SIG-M5 treated with dmso at 0.1 percent for 504 hours (cell line): ENCODE measurements around the gene SLA2.
"Not testable (repeated sequence)": the region's sequence is repeated elsewhere in the genome, so short reads cannot be mapped to it uniquely, and the experiment has no call there.

Experiments used
- DNase-seq: peaks from one replicate; lab custom pipeline; 2025; ENCODE audit not compliant: unreplicated experiment; lab: John Stamatoyannopoulos, UW

SLA2 gene

GRCh38 chr20:36646678-36647077 is 682 bp upstream of the SLA2 start:
- DNase-seq: no peak

DNA sequence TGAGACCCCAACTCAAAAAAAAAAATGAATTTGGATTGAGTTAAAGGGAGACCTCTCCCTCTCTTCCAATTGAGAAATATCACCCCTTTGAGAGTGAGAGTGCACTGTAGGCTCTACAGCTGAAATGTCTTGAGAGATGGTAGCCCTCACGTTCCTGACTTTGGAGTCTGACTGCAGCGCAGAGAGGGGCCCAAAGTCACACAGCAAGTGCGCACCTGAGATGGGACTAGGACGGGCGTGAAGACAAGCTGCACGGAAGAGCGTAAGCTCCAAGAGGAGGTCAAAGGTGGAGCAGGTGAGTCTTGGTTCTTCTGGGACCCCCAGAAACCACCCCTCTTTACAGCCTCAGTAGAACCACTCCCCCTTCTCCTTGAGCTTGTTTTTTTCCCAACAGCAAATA is 643 bp downstream of the SLA2 start:
- no peak for DNase-seq

DNA sequence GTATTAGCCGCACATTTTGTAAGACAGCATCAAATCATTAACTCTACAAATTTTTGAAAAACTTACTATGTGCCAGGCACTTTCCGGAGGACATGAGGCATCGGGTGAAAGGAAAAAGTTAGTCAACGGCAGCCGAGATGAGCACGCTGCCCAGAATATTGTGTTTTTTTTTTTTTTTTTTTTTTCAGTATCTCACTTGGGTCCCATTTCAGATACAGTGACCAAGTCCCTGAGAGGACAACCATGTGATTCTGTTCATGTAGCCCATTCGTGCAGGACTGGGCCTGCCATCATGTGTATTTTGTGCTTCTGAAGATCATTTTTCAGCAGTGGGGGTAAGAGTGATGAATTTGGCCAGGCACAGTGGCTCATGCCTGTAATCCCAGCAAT is 1.3 kb downstream of the SLA2 start:
- DNase-seq: no peak

GRCh38 chr20:36644032-36644705 is 1.8 kb downstream of the SLA2 start:
- no peak for DNase-seq

- no peak for DNase-seq
Observed at GRCh38 chr20:36642136-36642535, 3.9 kb downstream of the SLA2 start.

GRCh38 chr20:36641506-36641843 is 4.5 kb downstream of the SLA2 start:
- no peak for DNase-seq

DNA sequence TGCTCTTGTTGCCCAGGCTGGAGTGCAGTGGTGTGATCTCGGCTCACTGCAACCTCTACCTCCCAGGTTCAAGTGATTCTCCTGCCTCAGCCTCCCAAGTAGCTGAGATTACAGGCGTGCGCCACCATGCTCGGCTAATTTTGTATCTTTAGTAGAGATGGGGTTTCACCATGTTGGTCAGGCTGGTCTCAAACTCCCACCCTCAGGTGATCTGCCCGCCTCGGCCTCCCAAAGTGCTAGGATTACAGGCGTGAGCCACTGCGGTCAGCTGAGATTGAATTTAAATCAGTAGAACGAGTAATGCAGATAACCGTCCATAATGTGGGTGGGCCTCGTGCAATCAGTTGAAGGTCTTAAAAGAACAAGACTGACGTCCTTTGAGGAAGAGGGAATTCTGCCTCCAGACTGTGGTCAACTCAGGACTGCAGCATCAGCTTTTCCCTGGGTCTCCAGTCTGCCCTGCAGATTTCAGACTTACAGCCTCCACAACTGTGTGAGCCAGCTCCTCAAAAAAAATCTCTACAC is 7.1 kb downstream of the SLA2 start:
- DNase-seq: not testable (repeated sequence)

DNA sequence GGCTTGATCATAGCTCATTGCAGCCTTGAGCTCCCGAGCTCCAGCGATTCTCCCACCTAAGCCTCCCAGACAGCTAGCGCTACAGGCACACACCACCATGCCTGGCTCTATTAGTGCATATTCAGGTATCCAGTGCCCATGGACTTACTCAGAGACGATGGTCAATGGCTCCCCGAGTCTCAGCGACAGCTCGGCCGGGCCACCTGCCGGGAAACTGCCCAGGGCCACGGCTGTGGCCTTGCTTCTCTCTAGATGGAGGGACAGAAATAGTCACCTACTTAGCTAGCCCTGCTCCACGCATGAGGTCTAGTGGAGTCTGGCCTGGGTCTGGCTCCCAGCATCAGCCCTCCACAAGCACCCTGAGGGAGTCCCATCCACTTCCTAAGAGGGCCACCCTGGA is 11.7 kb downstream of the SLA2 start:
- DNase-seq: no peak

- DNase-seq: no peak
Observed at GRCh38 chr20:36633285-36633772, 12.7 kb downstream of the SLA2 start.

DNA sequence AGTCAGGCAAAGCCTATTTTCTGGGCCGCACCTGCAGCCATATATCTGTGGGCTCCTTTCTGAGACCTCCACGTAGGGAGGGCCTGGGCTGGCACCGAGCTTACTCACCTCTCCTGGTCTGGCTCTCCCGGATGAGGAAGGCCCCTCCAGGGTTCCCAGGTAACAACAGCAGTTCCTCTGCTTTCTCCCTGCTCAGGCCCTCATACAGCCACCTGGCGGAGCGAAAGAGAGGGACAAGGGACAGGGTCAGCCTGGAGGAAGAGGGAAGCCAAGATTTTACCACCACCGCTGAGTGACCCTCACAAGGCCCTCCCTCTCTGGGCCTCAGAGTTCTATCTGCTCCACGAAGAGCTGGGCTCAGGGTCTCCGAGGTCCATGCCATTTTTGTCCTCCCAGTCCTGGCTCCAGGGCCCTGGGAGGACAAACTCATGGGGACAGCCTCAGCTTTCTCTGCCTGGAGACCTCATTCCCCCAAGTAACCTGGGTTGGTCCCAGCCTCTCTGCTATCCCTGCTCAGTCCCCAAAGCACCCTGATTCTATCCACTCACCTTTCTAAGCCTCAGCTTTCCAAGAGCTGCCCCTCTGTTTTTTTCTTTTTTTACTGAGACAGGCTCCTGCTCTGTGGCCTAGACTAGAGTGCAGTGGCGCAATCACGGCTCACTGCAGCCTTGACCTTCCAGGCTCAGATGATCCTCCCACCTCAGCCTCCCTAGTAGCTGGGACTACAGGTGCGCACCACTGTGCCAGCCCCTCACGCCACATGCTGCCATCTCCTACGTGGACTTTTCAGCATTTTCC is 13.3 kb downstream of the SLA2 start:
- no peak for DNase-seq

DNA sequence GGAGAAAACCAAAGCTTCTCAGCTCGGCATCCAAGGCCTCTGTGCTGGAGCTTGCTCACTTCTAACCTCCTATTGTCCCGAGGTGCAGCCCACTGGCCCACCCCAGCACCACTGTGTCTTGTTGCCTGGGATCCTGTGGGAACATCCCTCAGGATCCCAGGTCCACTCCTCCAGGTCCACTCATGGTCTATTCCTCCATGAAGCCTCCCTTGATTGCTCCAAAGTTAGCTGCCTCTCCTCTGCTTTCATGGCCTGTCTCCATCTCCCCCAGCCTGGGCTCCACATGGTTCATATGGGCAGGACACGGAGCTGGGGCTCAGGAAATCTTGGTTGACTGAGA is 13.9 kb downstream of the SLA2 start:
- no peak for DNase-seq

DNA sequence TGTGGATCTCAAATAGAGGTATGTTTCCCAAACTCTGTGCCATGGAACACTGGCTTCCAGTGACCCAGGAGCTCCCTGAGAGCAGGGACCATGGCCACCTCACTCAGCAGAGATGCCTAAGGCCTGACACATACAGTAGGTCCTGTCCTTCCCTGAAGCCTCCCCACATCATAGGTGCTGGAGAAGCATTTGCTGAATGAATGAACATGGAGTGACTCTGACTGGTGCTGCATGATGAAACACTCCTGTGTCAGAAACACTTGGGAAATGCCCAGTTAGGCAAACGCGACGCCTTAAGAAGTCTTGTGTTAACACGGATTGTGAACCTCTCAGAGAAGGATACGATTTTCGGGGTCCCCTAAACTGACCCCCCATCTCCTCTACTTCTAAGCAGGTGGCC is 14.3 kb downstream of the SLA2 start:
- DNase-seq: no peak

- DNase-seq: peak; percentile 31
Observed at GRCh38 chr20:36629719-36630681, 16.0 kb downstream of the SLA2 start.

DNA sequence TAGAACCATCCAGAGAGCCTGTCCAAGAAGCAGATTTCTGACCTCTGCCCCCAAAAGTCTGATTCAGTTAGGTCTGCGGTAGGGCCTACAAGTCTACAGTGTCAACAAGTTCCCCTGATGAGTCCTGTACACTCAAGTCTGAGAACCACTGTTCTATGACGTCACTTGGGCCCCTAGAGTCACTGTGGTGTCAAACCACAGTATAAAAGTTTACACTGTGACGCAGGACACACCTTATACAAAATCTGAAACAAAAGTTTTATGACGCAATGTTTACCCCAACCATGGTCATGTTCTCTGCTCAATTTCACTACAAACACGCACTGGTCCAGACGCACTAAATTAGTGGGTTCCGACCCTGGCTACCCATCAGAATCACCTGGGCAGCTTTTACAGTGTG is 17.9 kb downstream of the SLA2 start:
- no peak for DNase-seq

DNA sequence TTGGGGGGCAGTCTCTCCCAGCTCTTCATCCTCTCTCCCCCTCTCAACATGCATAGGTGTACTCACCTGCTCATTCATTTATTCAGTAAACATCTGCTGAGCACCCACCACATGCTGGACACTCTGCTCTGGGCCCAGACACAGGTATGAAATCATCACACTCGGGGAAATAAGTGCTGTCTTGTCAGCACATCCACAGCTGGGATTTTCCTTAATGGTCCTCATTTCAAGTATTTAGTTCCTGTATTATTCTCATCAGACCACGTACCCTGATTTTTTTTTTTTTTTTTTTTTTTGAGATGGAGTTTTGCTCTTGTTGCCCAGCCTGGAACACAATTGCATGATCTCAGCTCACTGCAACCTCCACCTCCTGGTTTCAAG is 21.1 kb downstream of the SLA2 start:
- no peak for DNase-seq

- no peak for DNase-seq
Observed at GRCh38 chr20:36624068-36624943, 21.7 kb downstream of the SLA2 start.

- DNase-seq: no peak
Observed at GRCh38 chr20:36623444-36623843, 22.6 kb downstream of the SLA2 start.

DNA sequence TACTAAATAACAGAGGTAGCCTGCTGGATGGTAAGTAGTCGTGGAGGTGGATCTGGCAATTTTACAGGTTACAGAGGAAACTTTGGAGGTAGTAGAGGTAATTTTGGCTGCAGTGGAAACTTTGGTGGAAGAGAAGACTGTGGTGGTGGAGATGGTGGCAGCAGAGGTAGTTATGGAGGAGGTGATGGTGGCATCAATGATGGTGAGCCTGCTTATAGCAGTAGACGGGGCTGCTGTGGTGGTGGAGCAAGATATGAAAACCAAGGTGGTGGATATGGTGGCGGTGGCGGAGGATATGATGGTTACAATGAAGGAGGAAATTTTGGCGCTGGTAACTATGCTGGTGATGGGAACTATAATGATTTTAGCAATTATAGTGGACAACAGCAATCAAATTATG is 25.1 kb downstream of the SLA2 start:
- no peak for DNase-seq

DNA sequence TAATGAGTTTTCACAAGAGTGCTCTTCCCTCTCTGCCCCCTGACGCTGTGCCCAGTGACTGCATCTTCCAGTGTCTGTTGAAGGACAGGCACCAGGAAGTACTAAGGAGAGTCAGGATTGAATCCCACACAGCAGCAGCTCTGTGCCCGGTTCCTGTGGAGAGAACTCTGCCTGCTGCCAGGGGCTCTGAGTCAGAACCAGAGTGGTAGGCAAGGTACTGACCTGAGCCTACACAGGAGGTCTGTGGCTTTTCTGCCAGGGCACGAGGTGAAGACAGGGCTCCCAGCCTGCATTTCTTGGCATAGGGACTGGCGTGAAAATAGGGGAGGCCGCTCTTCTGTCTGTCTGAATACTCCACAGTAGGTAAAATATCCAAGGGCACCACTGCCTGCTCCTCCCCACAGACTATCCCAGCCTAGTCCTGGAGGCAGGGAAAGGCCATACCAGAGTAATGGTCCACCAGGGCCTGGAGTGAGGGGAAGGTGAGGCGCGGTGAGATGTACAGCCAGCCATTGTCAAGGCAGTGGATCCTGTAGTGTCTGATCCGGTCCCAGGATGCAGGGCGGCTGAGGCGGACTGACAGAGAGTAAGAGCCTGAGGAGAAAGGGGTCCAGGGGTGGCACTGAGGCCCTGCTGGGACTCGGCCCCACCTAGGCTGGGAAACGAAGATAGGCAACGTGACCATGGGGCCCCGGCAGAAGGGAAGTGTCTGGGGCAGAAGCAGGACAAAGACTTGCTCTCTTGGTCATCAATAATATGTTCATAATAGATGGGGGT is 31.0 kb downstream of the SLA2 start:
- DNase-seq: no peak

GRCh38 chr20:36613974-36614373 is 32.0 kb downstream of the SLA2 start:
- DNase-seq: no peak
